ENCODE measurements around the gene AGBL4.
"Not testable (repeated sequence)": the region's sequence is repeated elsewhere in the genome, so short reads cannot be mapped to it uniquely, and the experiment has no call there.

AGBL4 gene

GRCh38 chr1:49060766-49061165 lies 963.0 kb downstream of the AGBL4 start:
- intact Hi-C loops (cut with DNase I), result no loop called here
- DNase-seq, result no peak

- DNase-seq, result peak in 1 of 10 donors; percentile 52
- intact Hi-C loops (cut with DNase I), result no loop called here
Observed at GRCh38 chr1:49059087-49059486, 964.7 kb downstream of the AGBL4 start.

- DNase-seq, result peak in 1 of 10 donors; percentile 28
- intact Hi-C loops (cut with DNase I), result no loop called here
Observed at GRCh38 chr1:49052102-49052501, 971.7 kb downstream of the AGBL4 start.

GRCh38 chr1:49051647-49052046 lies 972.1 kb downstream of the AGBL4 start:
- intact Hi-C loops (cut with DNase I), result no loop called here
- DNase-seq, result no peak

GRCh38 chr1:49050041-49050440 lies 973.7 kb downstream of the AGBL4 start:
- DNase-seq, result no peak
- intact Hi-C loops (cut with DNase I), result no loop called here

- DNase-seq, result no peak
- intact Hi-C loops (cut with DNase I), result no loop called here
Observed at GRCh38 chr1:49048188-49048587, 975.6 kb downstream of the AGBL4 start.

- intact Hi-C loops (cut with DNase I), result no loop called here
- no peak for DNase-seq
Observed at GRCh38 chr1:49046305-49046704, 977.4 kb downstream of the AGBL4 start.

- intact Hi-C loops (cut with DNase I), result no loop called here
- DNase-seq, result peak in 1 of 10 donors; percentile 52
Observed at GRCh38 chr1:49045371-49045770, 978.4 kb downstream of the AGBL4 start.

GRCh38 chr1:49036700-49037099 lies 987.1 kb downstream of the AGBL4 start:
- intact Hi-C loops (cut with DNase I), result no loop called here
- no peak for DNase-seq

- intact Hi-C loops (cut with DNase I), result no loop called here
- no peak for DNase-seq
Observed at GRCh38 chr1:49028396-49028795, 995.4 kb downstream of the AGBL4 start.

- intact Hi-C loops (cut with DNase I), result no loop called here
- no peak for DNase-seq
Observed at GRCh38 chr1:49026230-49026811, 997.4 kb downstream of the AGBL4 start.

- no peak for DNase-seq
- intact Hi-C loops (cut with DNase I), result no loop called here
Observed at GRCh38 chr1:49016030-49016977, 1007.5 kb downstream of the AGBL4 start.

GRCh38 chr1:49013079-49013478 lies 1010.7 kb downstream of the AGBL4 start:
- intact Hi-C loops (cut with DNase I), result no loop called here
- no peak for DNase-seq

GRCh38 chr1:49002981-49003380 lies 1020.8 kb downstream of the AGBL4 start:
- DNase-seq, result peak in 2 of 10 donors; percentile 58 to 70
- intact Hi-C loops (cut with DNase I), result not testable (repeated sequence)

GRCh38 chr1:48999321-48999720 lies 1024.4 kb downstream of the AGBL4 start:
- no peak for DNase-seq
- intact Hi-C loops (cut with DNase I), result no loop called here

GRCh38 chr1:48996311-48996710 lies 1027.4 kb downstream of the AGBL4 start:
- DNase-seq, result no peak
- intact Hi-C loops (cut with DNase I), result no loop called here

- intact Hi-C loops (cut with DNase I), result no loop called here
- DNase-seq, result no peak
Observed at GRCh38 chr1:48988633-48989197, 1035.0 kb downstream of the AGBL4 start.

- no peak for DNase-seq
- intact Hi-C loops (cut with DNase I), result no loop called here
Observed at GRCh38 chr1:48979940-48980339, 1043.8 kb downstream of the AGBL4 start.

GRCh38 chr1:48978413-48978812 lies 1045.3 kb downstream of the AGBL4 start:
- intact Hi-C loops (cut with DNase I), result no loop called here
- no peak for DNase-seq

GRCh38 chr1:48977273-48977672 lies 1046.5 kb downstream of the AGBL4 start:
- intact Hi-C loops (cut with DNase I), result no loop called here
- DNase-seq, result no peak

GRCh38 chr1:48969971-48970370 lies 1053.8 kb downstream of the AGBL4 start:
- no peak for DNase-seq
- intact Hi-C loops (cut with DNase I), result no loop called here

- intact Hi-C loops (cut with DNase I), result no loop called here
- DNase-seq, result no peak
Observed at GRCh38 chr1:48967318-48967717, 1056.4 kb downstream of the AGBL4 start.

Measured in posterior cingulate gyrus (tissue), 11 donors.